Prostate gland (tissue), 2 donors: ENCODE measurements around the gene PTPRG.

Experiments used
- POLR2A ChIP-seq: fragments of 450-650 bp; IDR thresholded peaks from one replicate; pipeline ENCODE4 v1.6.1; 2016; ENCODE audit warnings: antibody characterized with exemption, mild to moderate bottlenecking
- POLR2AphosphoS5 ChIP-seq: sonication (generic); formaldehyde crosslinking; IDR thresholded peaks from one replicate; pipeline ENCODE4 v1.6.1; 2017; ENCODE audit warnings: antibody characterized with exemption
- TF ChIP-seq, protein P1 (sequence below), 4 experiments: fragments of 200-600 bp in 2 of 4; fragments of 450-650 bp in 2 of 4; sonication (generic) in 2 of 4; IDR thresholded peaks; 1 replicate in 3 of 4; 2 replicates in 1 of 4; pipeline ENCODE4 v1.5.1; 2016 to 2019; ENCODE audit warnings: antibody characterized with exemption in 4 of 4, mild to moderate bottlenecking in 2 of 4, moderate library complexity in 2 of 4

DNA sequence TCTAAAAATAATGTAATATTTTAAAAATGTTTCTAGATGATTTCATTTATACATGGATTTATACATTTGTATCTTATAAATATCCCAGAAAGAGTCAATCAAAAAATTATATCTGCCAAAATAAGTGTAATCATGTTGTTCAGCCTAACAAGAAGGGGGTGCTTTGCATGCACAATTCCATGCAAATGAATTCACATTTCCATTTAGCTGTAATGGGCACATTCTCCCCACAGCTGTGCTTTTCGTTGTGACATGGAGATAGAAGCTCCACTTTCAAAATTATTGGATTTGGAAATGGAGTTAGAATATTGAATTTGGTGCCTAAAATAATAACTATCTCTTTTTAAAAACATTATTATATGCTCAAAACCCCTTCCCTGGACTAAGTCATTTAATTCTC, 270.6 kb downstream of the PTPRG start:
- TF ChIP-seq, protein P1, sequence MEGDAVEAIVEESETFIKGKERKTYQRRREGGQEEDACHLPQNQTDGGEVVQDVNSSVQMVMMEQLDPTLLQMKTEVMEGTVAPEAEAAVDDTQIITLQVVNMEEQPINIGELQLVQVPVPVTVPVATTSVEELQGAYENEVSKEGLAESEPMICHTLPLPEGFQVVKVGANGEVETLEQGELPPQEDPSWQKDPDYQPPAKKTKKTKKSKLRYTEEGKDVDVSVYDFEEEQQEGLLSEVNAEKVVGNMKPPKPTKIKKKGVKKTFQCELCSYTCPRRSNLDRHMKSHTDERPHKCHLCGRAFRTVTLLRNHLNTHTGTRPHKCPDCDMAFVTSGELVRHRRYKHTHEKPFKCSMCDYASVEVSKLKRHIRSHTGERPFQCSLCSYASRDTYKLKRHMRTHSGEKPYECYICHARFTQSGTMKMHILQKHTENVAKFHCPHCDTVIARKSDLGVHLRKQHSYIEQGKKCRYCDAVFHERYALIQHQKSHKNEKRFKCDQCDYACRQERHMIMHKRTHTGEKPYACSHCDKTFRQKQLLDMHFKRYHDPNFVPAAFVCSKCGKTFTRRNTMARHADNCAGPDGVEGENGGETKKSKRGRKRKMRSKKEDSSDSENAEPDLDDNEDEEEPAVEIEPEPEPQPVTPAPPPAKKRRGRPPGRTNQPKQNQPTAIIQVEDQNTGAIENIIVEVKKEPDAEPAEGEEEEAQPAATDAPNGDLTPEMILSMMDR (IDR thresholded peaks at IDR 0.05) = no peak
- TF ChIP-seq POLR2A (no peak), POLR2AphosphoS5 (no peak)
